Amniotic epithelial cell (primary cell): ENCODE data around the gene STPG4.

Experiments used
- DNase-seq: peaks from one replicate; pipeline ENCODE4 v3.0.0-alpha.2; 2010; ENCODE audit warnings: low read depth

The STPG4 gene

GRCh38 chr2:47087051-47087450 lies 68.1 kb downstream of the STPG4 start:
- DNase-seq, result no peak

DNA sequence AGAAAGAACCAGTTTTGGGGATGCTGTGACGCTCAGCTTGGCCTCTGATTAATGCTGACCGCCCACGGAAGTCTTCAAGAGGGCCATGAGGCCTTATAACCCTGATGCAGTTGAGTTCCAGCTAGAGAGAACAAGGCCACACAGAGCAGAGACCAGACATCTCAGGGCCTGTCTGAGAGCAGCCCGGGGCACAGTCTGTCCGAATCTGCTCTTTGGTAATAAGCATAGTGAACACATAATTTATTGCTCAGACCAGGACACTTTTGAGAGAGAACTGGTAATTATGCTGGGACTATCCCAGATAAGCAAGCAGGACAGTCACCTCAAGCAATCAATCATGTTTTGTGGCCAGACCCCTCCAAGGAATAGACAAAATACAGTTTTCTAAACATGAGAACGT lies 68.5 kb downstream of the STPG4 start:
- peak; percentile 31 for DNase-seq

- DNase-seq, result no peak
These were observed 69.0 kb downstream of the STPG4 start for GRCh38 chr2:47086054-47086471.

- DNase-seq, result no peak
These were observed 71.0 kb downstream of the STPG4 start for GRCh38 chr2:47083886-47084687.

GRCh38 chr2:47083485-47083884 lies 71.6 kb downstream of the STPG4 start:
- DNase-seq, result no peak

GRCh38 chr2:47083005-47083404 lies 72.1 kb downstream of the STPG4 start:
- no peak for DNase-seq

- no peak for DNase-seq
These were observed 74.2 kb downstream of the STPG4 start for GRCh38 chr2:47080888-47081301.

- DNase-seq, result no peak
These were observed 75.3 kb downstream of the STPG4 start for GRCh38 chr2:47079515-47080412.

DNA sequence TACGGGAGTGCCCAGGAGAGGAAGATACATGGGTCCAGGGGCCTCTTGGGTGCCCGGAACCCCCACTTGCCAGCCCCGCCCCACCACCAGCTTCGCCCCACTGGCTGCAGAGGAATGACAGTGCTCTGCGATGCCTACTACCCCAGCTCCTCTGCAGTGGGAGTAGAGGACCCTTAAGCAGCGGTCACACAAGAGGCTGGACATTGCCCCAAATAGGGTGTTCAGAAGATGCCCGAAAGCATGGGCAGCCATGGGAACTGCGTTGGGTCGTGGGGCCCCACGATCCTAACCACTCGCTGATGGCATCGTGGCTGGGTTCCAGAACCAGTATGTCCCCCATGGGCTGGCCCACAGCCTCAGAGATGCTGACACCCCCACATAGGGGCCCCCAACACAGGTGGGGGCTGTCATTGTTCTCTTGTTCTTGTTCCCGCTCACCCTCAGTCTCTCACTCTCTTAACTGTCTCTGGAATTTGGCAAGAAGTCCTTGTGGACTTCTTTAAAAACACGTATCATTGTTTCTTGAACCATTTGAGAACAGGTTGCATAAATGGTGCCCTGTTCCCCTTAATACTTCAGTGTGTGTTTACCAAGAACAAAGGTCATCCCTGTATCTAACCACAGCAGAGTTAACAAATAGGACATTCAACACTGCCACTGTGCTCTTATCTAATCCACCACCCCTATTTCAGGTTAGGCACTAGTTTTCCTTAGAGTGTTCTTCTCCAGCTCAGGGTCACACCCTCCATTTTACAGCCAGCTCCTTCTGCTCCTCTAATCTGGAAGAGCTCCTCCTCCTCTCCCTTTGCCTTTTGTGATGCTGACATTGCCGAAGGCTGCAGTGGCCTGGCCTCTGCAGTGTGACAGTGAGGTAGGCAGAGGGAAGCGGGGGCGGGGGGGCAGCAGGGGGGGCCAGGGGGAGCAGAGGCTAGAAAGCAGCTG lies 76.3 kb downstream of the STPG4 start:
- DNase-seq, result peak; percentile 51

DNA sequence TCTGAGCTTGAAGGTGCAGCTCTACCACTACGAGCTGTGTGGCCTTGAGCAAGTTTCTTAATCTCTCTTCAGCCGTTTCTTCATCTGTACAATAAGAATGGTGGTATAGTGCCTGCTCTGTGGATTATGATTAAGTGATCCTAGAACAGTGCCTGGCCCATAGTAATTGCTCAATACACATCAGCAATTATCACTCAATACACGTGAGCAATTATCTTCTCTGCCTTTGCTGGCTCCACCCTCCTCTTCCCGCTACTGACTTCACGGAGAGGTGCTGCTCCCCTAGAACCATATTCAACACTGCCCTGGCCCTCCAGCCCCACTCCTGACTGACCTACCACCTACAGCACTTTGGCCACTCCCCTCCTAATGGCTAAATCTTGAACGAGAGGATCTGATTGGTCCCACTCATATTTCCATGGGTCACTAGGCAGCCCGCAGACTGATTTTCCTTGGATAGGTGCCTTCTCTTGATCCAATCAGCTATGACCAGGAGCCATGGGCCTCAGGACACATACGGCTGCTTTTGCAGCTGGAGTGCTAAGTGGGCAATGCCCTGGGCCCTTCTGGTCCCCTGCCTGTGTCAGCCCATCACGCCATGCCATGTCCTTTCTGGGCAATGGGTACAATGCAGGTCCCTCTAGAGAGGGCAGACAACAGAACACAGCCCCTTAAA lies 77.5 kb downstream of the STPG4 start:
- DNase-seq, result peak; percentile 46

GRCh38 chr2:47076586-47077441 lies 78.3 kb downstream of the STPG4 start:
- peak; percentile 94 for DNase-seq

DNA sequence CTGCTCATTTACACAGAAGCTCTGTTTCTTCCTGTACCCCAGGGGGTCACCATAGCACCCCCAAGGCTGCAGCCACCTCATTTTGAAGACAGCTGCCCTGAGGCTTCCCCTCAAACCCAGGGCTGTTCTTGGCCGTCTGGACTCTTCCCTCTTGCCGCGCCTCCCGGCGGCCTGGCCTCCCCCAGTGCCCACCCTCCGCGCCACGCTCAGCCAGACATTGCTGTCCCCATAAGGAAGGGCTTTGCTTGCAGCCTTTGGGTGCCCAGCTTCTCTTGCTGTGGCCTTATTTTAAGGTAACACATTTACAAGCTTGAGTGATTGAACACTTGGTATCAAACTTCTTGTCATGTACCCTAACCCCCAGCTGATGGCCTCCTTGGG lies 79.0 kb downstream of the STPG4 start:
- DNase-seq, result no peak

- DNase-seq, result no peak
These were observed 79.6 kb downstream of the STPG4 start for GRCh38 chr2:47075361-47076125.

DNA sequence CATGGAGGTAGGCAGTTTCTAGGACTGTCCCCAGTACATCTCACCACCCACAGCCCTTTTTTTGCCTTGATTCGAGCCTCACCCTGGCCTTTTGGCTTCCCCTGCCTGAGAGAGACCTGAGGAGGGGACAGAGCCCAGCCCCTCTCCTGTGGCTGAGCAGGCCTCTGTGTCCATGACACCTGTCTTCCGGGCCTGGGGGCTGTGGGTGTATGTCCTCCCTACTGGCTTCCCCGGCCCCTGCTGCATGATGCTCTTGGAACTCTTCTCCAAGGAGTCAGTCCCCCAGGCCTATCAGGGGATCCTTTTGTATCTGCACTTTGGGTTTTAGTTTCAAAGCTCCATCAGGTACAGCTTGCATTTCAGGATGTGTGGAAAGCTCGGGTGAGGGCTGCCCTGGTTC lies 80.4 kb downstream of the STPG4 start:
- no peak for DNase-seq

- no peak for DNase-seq
These were observed 81.5 kb downstream of the STPG4 start for GRCh38 chr2:47073641-47074040.

DNA sequence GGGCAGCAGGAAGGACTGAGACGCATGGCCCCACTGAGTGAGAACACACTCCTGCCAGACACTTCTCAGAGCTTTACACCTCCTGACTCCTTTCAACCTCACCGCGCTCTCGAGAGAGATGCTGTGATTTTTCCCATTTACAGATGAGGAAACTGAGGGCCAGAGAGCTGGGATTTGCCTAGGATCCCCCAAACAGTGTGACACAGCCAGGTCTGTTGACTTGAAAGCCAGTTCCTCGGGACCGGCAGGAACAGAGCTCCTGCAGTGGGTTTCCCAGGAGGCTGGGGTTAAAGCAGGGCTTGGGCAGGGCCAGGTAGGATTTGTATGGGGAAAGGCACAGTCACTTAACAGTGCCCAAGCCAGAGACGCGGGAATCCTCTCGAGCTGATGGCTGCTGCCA lies 81.9 kb downstream of the STPG4 start:
- no peak for DNase-seq

DNA sequence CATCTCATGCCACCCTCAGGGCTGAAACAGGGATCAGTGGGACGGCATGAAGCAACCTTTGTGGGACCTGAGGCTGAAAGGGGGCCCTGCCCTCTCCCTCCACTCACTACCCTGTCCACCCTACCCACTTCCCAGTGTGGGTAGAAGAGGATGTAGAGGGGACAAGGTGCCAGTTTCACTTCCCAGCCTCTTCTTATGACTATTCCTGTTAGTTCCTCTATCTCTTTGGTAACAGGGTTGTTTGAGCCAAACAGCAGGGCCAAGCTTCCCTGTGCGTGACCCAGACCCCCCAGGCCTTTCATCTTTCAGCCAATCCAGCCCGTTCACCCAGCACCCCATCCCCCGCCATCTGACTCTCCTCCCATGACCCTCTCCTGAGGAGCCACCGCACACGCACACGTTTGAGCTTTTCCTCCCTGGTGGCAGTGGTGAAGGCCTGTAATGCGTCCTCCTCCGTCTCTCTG lies 82.3 kb downstream of the STPG4 start:
- no peak for DNase-seq

GRCh38 chr2:47072018-47072691 lies 83.0 kb downstream of the STPG4 start:
- peak; percentile 88 for DNase-seq
